Stimulated activated CD8-positive, alpha-beta memory T cell treated with anti-CD3 and anti-CD28 coated beads, Interleukin-7, amount 100 ng/mL, for 1 hour (primary cell): ENCODE data around the gene PSMA5.
"Not testable (repeated sequence)": the region's sequence is repeated elsewhere in the genome, so short reads cannot be mapped to it uniquely, and the experiment has no call there.

Experiments
- DNase-seq, 2 donors: peaks; one replicate each; pipeline ENCODE4 v3.0.0-alpha.2; 2020; ENCODE audit warnings: low read depth in 2 of 2

PSMA5 gene

DNA sequence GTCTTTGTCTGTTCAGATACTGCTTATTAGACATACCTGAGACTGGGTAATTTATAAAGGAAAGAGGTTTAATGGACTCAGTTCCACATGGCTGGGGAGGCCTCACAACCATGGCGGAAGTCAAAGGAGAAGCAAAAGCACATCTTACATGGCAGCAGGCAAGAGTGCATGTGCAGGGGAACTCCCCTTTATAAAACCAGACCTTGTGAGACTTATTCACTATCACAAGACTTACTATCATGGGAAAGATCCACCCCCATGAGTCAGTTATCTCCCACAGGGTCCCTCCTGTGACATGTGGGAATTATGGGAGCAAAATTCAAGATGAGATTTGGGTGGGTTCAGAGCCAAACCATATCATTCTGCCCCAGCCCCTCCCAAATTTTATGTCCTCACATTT is 7.1 kb upstream of the PSMA5 start:
- no peak for DNase-seq

DNA sequence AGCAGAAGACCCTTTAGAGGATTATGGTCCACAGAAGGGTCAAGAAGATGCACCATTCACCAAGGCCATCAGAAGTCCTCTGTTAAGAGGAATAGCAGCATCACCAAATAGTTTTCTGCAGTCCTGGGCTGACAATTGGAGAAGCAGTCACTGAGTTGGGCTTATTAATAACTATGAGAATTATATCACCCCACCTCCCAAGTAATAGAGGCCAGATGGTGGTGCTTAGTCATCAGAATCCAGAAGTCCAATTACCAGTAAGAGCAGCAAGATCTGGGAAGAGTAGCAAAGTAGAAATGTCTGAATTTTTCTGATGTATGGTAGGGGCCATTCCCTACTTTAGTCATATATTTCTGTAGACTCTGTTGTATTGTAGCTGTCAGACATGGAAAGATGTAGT is 6.1 kb upstream of the PSMA5 start:
- no peak for DNase-seq

DNA sequence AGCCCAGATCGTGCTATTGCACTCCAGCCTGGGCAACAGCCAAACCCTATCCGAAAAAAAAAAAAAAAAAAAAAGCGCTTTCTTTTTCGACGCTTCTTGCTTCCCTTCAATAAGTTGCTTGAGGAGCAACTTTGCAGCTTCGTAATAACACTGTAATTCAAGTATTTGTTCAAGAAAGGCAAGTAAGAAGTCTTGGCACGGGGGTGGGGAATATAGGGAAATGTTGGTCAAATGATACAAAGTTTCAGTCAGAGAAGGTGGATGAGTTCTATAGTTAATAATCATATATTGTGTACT is 871 bp upstream of the PSMA5 start:
- DNase-seq = no peak

DNA sequence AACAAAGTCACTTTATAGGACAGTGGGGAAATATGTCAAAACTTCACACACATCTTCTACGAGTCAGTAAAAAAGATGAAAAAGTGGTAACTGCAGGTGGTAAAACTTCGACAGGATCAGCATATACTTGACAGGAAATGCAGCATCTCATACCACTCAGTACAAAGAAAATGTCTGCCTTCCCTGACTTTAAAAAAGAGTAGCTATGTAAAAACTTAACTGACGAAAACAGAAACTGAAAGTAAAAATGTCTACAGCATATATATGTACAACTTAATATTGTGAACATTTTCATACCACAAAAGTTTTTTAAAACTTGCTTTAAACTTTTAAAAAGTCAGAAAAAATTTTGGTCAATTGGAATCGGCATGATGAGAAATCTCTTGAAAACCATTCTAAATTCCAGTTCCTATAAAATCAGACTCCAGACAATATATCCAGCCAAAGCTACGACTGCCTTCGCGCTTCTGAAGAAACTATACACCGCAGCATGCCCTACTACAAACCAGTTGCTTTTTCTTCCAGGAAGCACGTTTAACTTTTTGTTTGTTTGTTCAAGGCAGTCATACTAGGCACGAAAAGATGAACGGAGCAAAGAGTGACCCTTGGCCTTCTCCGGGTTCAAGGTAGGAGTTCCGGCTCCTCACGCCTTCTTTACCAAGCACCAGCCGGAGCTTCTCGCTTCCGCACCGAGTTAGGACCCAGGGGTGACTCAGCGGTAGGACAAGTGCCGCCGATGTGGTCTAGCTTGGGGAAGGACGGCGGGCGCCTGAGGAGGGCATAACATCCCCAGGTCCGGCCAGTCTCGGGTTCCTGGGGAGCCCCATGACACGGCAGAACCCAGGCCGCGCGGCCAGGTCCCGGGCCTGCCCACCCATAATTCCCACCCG is 612 bp downstream of the PSMA5 start:
- DNase-seq = peak in 1 of 2 donors; percentile 35

DNA sequence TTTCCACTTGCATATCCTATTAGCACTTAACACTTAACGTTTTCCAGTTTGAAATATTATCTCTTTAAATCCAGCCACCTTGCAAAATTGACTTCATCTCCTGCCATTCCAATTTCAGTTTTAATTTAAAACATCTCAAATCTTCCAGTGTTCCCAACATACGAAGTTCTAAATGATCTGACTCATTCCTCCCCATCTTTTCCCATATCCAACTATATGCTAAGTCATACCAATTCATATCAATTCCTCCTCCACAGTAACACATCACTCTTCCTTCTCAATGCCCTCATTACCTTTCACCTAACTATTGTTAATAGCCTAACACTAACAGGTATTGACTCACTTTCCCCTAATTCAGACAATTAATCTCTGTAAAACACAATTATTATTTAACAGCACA is 2.8 kb downstream of the PSMA5 start:
- no peak for DNase-seq

DNA sequence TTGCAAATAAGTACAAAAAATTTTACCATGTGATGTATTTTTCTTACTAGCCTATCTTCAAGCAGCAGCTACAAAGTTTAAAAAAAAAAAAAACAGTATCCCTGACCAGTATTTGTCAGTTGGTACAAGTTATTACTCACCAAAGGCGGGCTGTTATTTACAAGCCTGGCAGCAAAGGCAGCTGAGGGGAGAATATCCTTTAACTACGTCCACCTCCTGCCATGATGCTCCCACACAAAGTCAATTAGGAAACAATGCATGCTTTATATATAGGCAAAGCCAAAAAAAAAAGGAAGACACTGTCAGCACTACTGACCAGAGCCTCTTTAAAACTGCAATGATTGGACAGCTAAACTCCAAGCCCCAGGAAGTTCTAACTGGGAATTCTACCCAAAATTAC is 13.7 kb downstream of the PSMA5 start:
- no peak for DNase-seq

DNA sequence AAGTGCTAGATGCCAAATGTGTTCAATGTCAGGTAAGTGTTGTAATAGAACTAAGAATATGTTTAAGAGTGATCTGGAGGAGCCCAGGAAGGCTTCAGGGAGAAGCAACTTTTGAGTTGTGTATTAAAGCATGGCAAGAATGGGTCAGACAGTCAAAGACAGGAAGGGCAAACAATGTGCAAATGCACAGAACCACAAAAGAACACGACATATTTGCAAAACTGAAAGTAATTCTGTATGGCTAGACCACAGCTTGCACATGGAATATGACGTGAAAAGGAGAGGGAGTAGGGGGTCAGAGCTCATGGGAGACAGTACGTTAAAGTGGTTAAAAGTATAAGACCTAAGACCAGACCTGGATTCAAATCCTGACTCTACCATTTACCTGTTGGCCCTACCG is 21.4 kb downstream of the PSMA5 start:
- DNase-seq = no peak

DNA sequence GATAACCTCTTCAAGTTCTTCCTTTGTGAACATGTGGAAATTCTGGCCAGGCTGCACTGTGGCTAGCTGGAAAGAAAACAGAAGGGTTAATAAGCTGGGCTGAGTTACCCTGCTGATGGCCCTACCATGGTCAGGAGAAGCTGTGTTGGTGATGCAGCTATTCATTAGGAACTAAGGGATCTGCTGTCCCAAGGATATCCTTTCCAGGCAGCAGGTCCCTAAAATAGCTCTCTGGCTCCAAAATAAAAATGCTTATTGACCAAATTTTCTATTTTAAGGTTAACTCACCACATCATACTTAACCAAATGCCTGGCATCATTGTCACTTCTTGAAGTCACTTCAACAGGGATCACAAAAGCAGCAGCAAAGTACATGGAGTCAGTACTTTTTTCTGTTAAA is 24.2 kb downstream of the PSMA5 start:
- DNase-seq = no peak

DNA sequence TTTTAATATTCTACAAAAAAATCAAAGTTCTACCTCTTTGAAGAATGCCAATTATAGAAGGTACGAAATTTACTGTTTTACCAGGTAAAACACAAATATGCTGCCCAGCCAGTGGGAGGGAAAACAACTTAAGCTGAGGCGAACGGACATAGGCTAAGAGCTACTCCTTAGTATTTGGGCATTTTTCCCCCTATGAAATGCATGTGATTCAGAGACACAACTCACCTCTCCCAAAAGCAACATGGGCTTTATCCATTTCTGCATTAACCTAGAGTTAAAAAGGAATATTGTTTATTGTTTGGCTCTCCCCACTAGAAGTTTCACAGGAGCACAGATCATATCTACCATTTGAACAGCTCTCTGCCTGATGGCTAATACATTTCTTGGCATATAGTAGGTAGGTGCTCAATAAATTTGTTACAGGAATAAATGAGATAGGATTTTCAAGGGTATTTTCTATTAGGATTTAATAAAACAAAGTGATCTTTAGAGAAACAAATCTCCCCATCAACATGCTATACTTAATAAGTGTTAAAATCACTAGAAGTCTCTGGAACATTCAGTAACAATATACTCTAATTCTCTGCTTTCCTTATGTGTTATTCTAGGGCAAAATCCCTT is 26.1 kb downstream of the PSMA5 start:
- no peak for DNase-seq

DNA sequence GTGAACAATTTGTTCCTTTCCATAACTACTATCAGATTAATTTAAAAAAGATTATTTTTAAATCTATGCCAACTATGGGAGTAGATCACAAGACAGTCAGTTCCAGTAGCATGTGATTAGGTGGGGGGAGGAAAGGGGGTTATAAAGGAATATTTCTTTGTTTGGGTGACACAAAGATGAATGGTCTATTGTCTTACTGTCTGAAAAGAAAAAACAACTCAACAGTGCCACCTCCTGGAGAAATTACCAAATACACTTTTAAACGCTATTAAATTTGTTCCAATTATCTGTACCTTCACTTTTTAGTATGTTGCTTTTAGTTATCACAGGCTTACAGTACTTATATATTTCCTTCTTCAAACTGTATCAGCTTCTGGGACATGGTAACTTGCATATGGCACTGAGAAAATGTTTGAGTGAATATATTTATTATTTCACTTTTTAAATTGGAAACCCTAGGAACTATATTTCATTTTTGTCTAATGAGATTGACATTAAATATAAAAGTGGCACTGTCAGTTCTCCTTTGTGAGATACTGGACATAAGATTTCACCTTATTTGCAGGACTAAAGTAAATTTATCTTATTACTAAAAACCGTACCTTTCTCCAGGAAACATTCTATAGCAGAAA is 26.8 kb downstream of the PSMA5 start:
- DNase-seq = no peak

DNA sequence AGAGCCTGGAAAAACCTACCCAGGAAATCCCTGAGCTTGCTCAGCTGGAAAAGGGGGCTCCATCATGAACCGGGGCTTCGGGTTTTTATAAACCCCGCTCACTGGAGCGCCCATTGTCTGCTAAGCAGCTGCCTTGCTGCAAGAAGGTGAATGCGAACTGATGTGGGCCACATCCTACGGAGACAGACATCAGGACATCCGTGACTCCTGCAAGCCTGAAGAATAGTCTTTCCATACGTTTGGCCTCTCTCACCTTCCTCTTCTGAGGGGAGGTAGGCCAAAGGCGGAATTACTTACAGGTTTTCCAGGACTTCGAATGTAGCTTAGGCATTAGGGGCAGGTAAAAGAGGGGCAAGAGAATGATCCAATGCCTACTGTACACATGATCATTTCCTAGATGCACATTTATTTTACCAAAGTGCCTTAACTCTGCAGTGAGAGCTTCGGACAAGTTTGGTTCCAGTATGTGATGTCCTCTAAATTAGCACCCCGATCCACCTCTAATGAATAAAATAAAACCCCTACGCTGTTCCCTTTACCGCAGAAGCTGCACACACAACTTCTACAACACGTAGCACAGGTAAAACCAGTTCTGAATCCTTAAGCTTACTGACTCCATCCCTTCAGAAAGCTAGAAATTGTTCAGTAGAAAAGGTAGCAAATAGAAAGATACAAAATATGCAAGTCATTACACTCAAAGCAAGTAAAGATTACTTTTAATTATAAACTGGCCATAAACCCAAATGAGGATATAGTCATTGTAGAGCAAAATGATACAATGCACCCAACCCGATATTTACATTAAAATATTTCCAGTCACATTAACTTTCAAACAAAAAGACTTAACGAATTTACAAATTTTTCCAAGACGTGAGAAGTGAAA is 27.7 kb downstream of the PSMA5 start:
- no peak for DNase-seq

DNA sequence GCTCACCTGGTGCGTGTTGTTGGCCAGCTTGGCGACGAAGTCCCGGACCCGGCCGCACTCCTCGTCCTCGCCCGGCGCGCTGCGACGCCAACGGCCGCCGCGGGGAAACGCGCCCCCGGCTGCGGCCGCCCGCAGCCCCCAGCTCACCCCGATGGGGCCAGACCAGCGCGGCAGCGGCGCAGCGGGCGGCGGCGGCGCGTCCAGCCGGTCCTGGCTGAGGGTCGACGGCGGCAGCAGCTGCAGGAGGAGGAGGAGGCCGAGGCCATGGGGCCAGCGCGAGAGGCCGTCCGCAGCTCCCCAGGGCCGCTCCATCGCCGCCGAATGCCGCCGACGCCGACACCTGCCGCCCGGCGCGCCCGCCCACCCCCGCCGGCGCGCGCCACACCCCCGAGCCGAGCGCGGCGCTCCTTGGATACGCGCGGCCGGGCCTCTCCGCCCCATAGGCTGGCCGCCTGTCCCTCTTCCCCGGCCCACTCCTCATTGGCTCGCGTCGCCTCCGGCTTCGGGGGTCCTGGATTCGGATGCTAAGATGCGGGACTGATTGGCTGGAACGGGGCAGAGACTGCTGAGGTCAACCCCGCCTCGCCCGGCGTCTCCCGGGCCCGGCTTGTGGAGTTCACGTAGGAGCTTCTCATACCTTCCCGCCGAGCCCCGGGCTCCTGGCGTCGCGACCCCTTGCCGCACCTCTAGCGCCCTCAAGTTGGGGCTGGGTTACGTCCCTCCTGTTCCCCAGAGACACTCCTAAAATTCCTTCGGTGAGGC is 28.5 kb downstream of the PSMA5 start, which contains the start of gene SORT1:
Gene SORT1, minus strand, starts transcription at position 338 of the 762 bp plus-strand sequence. Its CDS starts 26 bp downstream, at position 312.
- DNase-seq = peak; percentile 23 to 30

DNA sequence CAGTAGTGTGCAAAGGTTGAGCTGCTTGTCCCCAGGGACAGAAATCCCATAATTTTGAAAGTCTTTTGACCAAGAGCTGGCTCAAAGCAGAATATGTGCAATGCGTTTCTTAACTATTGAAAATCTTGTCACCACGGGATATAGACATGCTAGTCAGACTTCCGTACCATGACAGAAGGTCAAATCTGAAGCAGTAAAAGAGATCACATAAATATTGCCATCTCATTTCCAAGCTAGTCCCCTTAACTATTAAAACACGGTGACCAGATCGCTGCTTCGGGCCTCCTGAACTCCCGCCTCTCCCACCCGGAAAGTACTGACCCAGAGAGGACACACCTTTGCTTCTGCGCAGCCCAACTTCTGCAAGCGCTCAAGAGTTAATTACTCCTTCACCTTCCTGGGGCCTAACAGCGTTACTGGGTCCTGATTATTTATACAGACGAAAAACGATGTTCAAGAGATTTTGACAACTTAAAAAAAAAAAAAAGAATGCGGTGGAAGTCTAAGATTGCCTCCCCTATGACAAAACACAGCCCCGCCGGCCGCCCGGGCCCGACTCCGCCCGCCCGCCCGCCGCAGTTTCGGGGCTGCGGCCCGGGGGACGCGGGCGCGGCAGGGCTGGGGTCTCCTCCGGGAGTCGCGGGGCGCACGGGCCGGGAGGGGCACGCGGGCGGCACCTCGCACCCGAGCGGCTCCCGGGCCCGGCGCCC is 29.2 kb downstream of the PSMA5 start:
- DNase-seq = no peak

DNA sequence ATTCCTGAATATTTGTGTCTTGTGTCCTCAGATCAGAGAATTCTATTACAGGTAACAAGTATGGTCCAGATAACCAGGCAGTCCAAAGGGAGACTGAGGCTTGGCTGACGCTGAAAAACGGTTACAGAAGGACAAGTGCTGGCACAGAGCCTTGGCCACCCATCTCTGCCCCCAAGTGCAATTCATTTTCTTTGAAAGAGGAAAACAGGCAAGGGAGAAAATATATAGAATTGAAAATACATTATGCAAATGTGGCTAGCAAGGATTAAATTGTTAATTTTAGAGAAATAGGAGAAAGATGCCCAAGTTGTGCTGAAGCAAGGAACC is 29.8 kb downstream of the PSMA5 start:
- no peak for DNase-seq

DNA sequence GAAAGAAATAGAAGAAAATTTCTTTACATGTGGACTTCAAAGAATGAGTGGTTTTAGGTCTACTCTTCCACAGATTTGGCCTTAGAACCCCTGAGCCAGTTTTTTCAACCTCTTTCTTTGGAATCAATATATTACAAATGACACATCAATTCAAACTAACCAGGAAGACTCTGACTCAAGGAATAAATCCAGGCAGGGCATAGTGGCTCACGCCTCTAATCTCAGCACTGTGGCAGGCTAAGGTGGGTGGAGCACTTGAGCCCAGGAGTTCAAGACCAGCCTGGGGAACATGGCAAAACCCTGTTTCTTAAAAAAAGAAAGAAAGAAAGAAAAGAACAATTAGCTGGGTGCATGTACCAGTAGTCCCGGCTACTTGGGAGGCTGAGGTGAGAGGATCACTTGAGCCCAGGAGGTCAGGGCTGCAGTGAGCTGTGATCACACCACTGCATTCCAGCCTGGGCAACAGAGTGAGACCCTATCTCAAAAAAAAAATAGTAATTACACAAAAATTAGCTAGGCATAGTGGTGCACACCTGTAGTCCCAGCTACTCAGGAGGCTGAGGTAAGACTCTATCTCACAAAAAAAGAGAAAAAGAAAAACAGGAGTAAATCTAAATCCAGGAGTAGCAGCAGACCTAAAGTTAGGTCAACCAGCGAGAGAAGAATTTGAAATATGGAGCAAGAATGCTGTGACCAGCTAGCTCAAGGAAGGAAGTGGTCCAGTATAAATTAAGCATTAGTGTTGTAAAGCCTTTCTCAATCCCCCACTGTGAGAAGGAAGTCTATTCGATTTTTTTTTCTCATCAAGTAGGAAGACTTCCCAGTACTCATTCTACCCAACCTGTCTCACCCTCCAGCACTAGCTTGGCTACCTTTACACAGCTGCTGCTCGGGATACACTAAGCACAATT is 30.4 kb downstream of the PSMA5 start:
- DNase-seq = no peak

DNA sequence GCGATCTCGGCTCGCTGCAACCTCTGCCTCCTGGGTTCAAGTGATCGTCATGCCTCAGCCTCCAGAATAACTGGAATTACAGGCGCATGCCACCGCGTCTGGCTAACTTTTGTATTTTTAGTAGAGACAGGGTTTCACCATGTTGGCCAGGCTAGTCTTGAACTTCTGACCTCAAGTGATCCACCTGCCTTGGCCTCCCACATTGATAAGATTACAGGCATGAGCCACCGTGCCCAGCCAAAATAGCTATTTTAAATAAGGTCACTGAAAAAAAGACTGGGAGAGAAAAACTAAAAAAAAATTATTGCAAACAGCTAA is 31.0 kb downstream of the PSMA5 start:
- not testable (repeated sequence) for DNase-seq

DNA sequence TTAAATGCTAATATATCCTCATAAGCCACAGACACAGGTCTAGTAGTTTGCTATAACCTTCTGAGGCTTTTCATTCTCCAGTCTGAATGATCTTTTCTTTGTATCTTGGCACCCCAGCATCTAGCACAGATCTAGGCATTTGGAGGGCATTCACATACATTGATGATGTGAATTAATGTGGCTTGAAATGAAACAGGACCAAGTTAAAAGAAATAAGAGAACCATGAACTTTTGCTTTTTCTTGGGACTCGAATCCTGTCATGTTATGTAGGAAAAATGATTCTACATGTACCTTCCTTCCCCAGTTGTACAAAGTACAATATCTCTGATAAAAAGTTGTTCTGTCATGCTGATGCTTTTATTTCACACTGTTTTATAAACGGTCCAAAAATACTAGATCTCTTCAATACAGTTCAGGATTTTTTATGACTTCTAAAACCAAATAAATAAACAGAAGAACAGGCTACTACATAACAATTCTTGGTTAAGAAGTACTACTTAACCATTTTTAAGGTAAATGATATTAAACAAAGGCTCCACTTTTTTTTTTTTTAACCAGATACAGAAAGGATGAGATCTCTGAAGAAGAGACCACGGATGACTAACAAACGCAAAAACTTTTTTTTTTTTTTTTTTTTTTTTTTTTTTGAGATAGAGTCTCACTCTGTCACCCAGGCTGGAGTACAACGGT is 31.5 kb downstream of the PSMA5 start:
- no peak for DNase-seq

DNA sequence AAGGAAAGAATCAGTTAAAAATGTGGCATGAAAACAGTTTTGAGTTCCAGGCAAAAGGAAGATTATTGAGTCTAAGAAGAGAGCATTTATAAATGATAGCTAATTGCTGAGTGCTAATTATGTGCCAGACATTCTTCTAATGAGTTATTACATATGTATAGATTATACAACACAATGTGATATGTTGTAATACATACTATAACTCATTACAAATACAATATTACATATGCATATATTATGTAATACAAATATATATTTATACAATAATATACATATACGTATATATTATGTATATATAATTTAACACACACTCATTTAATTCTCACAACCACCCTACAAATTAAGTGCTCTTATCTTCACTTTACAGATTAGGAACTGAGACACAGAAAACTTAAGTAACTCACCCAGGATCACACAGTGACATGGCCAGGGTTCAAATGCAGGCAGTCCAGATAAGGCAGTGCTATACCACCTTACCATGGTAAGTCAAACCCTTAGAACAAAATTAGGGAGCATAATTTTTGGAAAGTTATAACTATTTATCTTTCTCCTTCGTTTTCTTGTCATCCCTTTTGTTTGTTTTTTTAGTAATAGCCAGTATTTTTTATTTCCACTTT is 32.5 kb downstream of the PSMA5 start:
- DNase-seq = no peak
